ENCODE measurements around the gene AURKAIP1. TPM values are rescaled to one million over a fixed set of nuclear protein-coding genes. Genes with fewer than 3 reads are reported as not detected.
A peak's percentile ranks its signal among the peaks of the same experiment; 100 is the strongest.

AURKAIP1 gene
- total RNA-seq, 1 experiment from 2014 or later: 823 TPM

DNA sequence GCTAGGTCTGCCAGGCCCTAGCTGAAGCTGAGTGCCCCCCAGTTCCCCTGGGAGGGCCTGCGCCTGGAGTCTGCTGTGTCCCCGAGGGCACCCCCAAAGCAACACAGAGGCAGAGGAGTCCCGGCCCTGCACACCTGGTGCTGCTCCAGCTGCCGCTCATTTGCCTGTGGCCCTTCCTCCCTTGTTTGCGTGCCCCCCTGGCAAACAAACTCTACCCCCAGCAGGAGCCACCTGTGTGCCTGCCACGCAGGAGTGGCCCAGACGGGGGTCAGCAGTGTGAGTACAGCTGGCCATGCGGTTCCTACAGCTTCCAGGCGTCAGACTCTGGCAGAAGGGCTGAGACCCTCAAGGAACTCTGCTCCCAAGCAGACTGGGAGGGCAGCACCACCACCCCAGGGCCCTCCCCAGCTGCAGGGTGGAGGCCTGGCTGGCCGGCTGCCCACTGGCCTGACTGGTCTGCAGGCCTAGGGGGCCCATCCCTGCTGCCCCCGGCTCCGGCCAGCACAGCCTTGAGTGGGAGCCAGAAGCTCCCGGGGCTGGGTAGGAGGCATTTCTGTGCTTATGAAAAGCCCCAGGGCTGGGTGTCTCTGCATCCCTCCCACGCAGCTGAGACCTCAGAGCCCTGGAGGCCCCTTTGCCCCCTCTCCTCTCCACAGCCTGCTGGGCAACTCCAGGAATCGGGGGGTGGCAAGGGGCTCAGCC is 44.5 kb downstream of the AURKAIP1 start:
- ATAC-seq: peak; percentile 5
- TF ChIP-seq EZH2 (IDR thresholded peaks at IDR 0.05; ENCODE audit: low read length, unreplicated experiment) (no peak), EZH2phosphoT487 (IDR thresholded peaks at IDR 0.05; ENCODE audit: borderline replicate concordance, low read length) (no peak)
- TF ChIP-seq, protein P1, sequence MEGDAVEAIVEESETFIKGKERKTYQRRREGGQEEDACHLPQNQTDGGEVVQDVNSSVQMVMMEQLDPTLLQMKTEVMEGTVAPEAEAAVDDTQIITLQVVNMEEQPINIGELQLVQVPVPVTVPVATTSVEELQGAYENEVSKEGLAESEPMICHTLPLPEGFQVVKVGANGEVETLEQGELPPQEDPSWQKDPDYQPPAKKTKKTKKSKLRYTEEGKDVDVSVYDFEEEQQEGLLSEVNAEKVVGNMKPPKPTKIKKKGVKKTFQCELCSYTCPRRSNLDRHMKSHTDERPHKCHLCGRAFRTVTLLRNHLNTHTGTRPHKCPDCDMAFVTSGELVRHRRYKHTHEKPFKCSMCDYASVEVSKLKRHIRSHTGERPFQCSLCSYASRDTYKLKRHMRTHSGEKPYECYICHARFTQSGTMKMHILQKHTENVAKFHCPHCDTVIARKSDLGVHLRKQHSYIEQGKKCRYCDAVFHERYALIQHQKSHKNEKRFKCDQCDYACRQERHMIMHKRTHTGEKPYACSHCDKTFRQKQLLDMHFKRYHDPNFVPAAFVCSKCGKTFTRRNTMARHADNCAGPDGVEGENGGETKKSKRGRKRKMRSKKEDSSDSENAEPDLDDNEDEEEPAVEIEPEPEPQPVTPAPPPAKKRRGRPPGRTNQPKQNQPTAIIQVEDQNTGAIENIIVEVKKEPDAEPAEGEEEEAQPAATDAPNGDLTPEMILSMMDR (conservative IDR thresholded peaks at IDR 0.05; ENCODE audit: low read depth, low read length): no peak

DNA sequence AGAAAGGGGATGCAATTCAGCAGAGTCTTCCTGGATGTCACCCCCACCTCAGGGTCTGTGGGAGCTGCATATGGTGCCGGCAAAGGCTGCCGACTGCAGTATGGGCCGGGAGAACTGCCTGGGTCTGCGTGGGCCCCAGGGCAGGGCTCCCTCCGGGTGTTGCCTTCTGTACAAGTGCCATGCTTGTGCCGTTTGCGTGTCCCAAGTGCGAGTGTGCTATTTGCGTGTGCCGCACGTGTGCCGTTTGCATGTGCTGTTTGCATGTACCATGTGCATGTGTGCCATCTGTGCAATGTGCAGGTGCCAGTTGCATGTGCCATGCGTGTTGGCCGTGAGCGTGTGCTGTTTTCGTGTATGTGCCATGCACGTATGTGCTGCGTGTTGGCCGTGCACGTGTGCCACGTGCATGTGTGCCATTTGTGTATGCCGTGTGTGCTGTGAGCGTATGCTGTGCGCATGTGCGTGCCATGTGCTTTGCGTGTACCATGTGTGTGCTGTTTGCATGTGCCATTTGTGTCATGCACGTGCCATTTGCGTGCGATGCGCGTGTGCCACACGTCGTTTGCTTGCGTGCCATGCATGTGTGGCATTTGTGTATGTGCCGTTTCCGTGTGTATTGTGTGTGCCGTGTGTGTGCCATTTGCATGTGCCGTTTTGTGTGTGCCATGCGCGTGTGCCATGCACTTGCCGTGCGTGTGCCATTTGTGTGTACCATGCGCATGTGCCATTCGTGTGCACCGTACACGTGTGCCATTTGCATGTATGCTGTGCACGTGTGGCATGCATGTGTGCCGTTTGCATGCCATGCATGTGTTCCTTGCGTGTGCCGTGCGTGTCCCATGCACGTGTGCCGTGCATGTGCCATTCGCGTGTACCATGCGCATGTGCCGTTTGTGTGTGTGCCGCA is 45.5 kb downstream of the AURKAIP1 start:
- Histone ChIP-seq H3F3A (ENCODE audit: low read length, unreplicated experiment) (no peaks in the 10 kb centered on the region), H4K20me1 (ENCODE audit: low read length) (no peaks in the 10 kb centered on the region), H3K9me2 (replicated peaks; ENCODE audit: low read length) (no peaks in the 10 kb centered on the region), H3K36me3 (ENCODE audit: low read depth, low read length) (peaks cover 3% of the 10 kb centered on the region; the same call in 1 of the 2 replicates), H3K9ac (ENCODE audit: low read length) (no peak overlapping the region), H3K4me1 (ENCODE audit: insufficient read depth, low read length) (peaks cover 47% of the 10 kb centered on the region), H3K4me3 (ENCODE audit: low read length) (no peak overlapping the region), H3K27ac (ENCODE audit: low read length) (no peak overlapping the region), H3K4me2 (ENCODE audit: low read length) (no peak overlapping the region), H3K9me3 (ENCODE audit: low read length) (no peaks in the 10 kb centered on the region), H2AFZ (ENCODE audit: low read length) (no peak overlapping the region), H3K27me3 (ENCODE audit: low read length) (no peaks in the 10 kb centered on the region), H3K79me2 (ENCODE audit: low read length) (peaks cover 26% of the 10 kb centered on the region)
- TF ChIP-seq EZH2phosphoT487 (IDR thresholded peaks at IDR 0.05; ENCODE audit: borderline replicate concordance, low read length): no peak
- no peak for TF ChIP-seq EZH2 (IDR thresholded peaks at IDR 0.05; ENCODE audit: low read length, unreplicated experiment)
- TF ChIP-seq, protein P1 (conservative IDR thresholded peaks at IDR 0.05; ENCODE audit: low read depth, low read length): no peak
- no TSS peak for BruUV-seq (replicated peaks)
- DNase-seq (peak; percentile 37), ATAC-seq (no peak)
- ChIA-PET POLR2A (ENCODE audit: unreplicated experiment) (no interaction called here), CTCF (no interaction called here)
- intact Hi-C loops (cut with micrococcal nuclease): loop anchor here (2.0 kb wide), 1 partner anchor 15 kb away; no protein-coding TSS in a partner anchor

More for the DNA sequence above, 44.5 kb downstream of the AURKAIP1 start:
- no TSS peak for BruUV-seq (replicated peaks)
- Histone ChIP-seq H3K79me2 (ENCODE audit: low read length) (peaks cover 18% of the 10 kb centered on the region), H3K9ac (ENCODE audit: low read length) (0 out of 2 replicates have a peak overlapping the region, but pooled peaks have one; percentile 11), H3K27ac (ENCODE audit: low read length) (peak overlapping the region; percentile 68), H3F3A (ENCODE audit: low read length, unreplicated experiment) (no peaks in the 10 kb centered on the region), H3K36me3 (ENCODE audit: low read depth, low read length) (peaks cover 4% of the 10 kb centered on the region; the same call in 1 of the 2 replicates), H3K9me2 (replicated peaks; ENCODE audit: low read length) (no peaks in the 10 kb centered on the region), H4K20me1 (ENCODE audit: low read length) (no peaks in the 10 kb centered on the region), H3K4me2 (ENCODE audit: low read length) (peak overlapping the region; percentile 54), H3K4me1 (ENCODE audit: insufficient read depth, low read length) (peaks cover 47% of the 10 kb centered on the region), H3K27me3 (ENCODE audit: low read length) (no peaks in the 10 kb centered on the region), H2AFZ (ENCODE audit: low read length) (no peak overlapping the region), H3K9me3 (ENCODE audit: low read length) (no peaks in the 10 kb centered on the region), H3K4me3 (ENCODE audit: low read length) (no peak overlapping the region)
- no peak for DNase-seq
- intact Hi-C loops (cut with micrococcal nuclease): loop anchor here (2.0 kb wide), 1 partner anchor 14 kb away; no protein-coding TSS in a partner anchor
- ChIA-PET POLR2A (ENCODE audit: unreplicated experiment) (no interaction called here), CTCF (no interaction called here)
